Neuronal stem cell (in vitro differentiated cells): ENCODE measurements around the gene AVEN.

Experiments used
- DNase-seq: peaks from one replicate; pipeline ENCODE4 v3.0.0-alpha.2; 2013; ENCODE audit warnings: low spot score
- H2AFZ ChIP-seq: one replicate; pipeline ENCODE4 v1.6.1; 2013; ENCODE audit warnings: mild to moderate bottlenecking, low read length, inconsistent platforms
- H2AK5ac ChIP-seq: 2 replicates; pipeline ENCODE4 v1.6.1; 2013; ENCODE audit warnings: low read depth, mild to moderate bottlenecking, inconsistent platforms, low read length, moderate library complexity, mixed read lengths
- H2BK120ac ChIP-seq: 2 replicates; pipeline ENCODE4 v1.6.1; 2013; ENCODE audit warnings: low read depth, mild to moderate bottlenecking, inconsistent platforms, low read length, moderate library complexity, mixed read lengths
- H2BK12ac ChIP-seq: one replicate; pipeline ENCODE4 v1.6.1; 2013; ENCODE audit warnings: low read length, inconsistent platforms
- H2BK15ac ChIP-seq: 2 replicates; pipeline ENCODE4 v1.6.1; 2013; ENCODE audit warnings: mild to moderate bottlenecking, low read length, inconsistent platforms, mixed read lengths
- H2BK5ac ChIP-seq: one replicate; pipeline ENCODE4 v1.6.1; 2013; ENCODE audit warnings: inconsistent platforms, mild to moderate bottlenecking, low read length, moderate library complexity
- H3K14ac ChIP-seq: one replicate; pipeline ENCODE4 v1.6.1; 2013; ENCODE audit warnings: low read length, inconsistent platforms
- H3K18ac ChIP-seq: 2 replicates; pipeline ENCODE4 v1.6.1; 2013; ENCODE audit warnings: low read length, inconsistent platforms
- H3K23ac ChIP-seq: 2 replicates; pipeline ENCODE4 v1.6.1; 2013; ENCODE audit warnings: low read depth, mild to moderate bottlenecking, mixed read lengths, low read length, inconsistent platforms; ENCODE audit not compliant: poor library complexity
- H3K27ac ChIP-seq: replicated peaks from 3 replicates; pipeline ENCODE4 v1.5.1; 2013; ENCODE audit warnings: low read length, inconsistent platforms
- H3K27me3 ChIP-seq, 3 experiments: 2 replicates each; pipeline ENCODE4 v1.6.1; 2013; ENCODE audit warnings: low read length in 3 of 3, mild to moderate bottlenecking in 2 of 3, inconsistent platforms in 1 of 3, low read depth in 1 of 3, mixed read lengths in 1 of 3, moderate library complexity in 1 of 3; ENCODE audit not compliant: control insufficient read depth in 3 of 3, insufficient read depth in 3 of 3
- H3K36me3 ChIP-seq, 2 donors: replicated peaks in 1 of 2; 2 replicates each; pipeline ENCODE4 v1.6.1; 2013; ENCODE audit warnings: low read length in 2 of 2; ENCODE audit not compliant: control insufficient read depth in 2 of 2, insufficient read depth in 2 of 2
- H3K4ac ChIP-seq: 2 replicates; pipeline ENCODE4 v1.6.1; 2013; ENCODE audit warnings: inconsistent platforms, mild to moderate bottlenecking, low read length, moderate library complexity
- H3K4me1 ChIP-seq, 2 donors: 1 replicate in 1 of 2; 2 replicates in 1 of 2; pipeline ENCODE4 v1.6.1; 2013; ENCODE audit warnings: low read length in 2 of 2, low read depth in 1 of 2; ENCODE audit not compliant: control insufficient read depth in 2 of 2, insufficient read depth in 1 of 2
- H3K4me2 ChIP-seq: one replicate; pipeline ENCODE4 v1.6.1; 2013; ENCODE audit warnings: mild to moderate bottlenecking, low read length, inconsistent platforms; ENCODE audit not compliant: insufficient read depth, poor library complexity, severe bottlenecking
- H3K4me3 ChIP-seq, 2 donors: 2 replicates each; pipeline ENCODE4 v1.5.1; 2013; ENCODE audit warnings: low read length in 2 of 2, mild to moderate bottlenecking in 2 of 2, inconsistent platforms in 1 of 2, moderate library complexity in 1 of 2
- H3K79me1 ChIP-seq: one replicate; pipeline ENCODE4 v1.6.1; 2013; ENCODE audit warnings: low read depth, mild to moderate bottlenecking, inconsistent platforms, low read length, moderate library complexity
- H3K9ac ChIP-seq: one replicate; pipeline ENCODE4 v1.6.1; 2013; ENCODE audit warnings: mild to moderate bottlenecking, low read depth, low read length, inconsistent platforms; ENCODE audit not compliant: poor library complexity
- H3K9me3 ChIP-seq, 2 donors: replicated peaks in 1 of 2; 2 replicates each; pipeline versions ENCODE3 to v1.6.1; 2013; ENCODE audit warnings: low read length in 2 of 2, mild to moderate bottlenecking in 2 of 2, inconsistent platforms in 1 of 2, low read depth in 1 of 2, mixed read lengths in 1 of 2, moderate library complexity in 1 of 2; ENCODE audit not compliant: control insufficient read depth in 2 of 2, insufficient read depth in 1 of 2
- H4K8ac ChIP-seq: one replicate; pipeline ENCODE4 v1.6.1; 2013; ENCODE audit warnings: low read depth, mild to moderate bottlenecking, inconsistent platforms, low read length, moderate library complexity
- H4K91ac ChIP-seq: one replicate; pipeline ENCODE4 v1.6.1; 2013; ENCODE audit warnings: low read length, low read depth, mild to moderate bottlenecking, inconsistent platforms; ENCODE audit not compliant: poor library complexity
- WGBS, 2 donors: extraction: QIAGEN DNeasy Blood & Tissue Kit; methylation state at CpG; one replicate each; pipeline ENCODE4 v1.1.7; 2013; ENCODE audit warnings: missing lambda C conversion rate in 2 of 2, mixed read lengths in 1 of 2; ENCODE audit not compliant: insufficient read length in 2 of 2, insufficient replicate concordance in 1 of 2; ENCODE audit errors: extremely low coverage in 2 of 2; 5-methylcytosine and 5-hydroxymethylcytosine counted together

Gene AVEN

GRCh38 chr15:33831646-33832045 is 207.4 kb downstream of the AVEN start:
- H3K9ac ChIP-seq: no peak overlapping the region
- H2BK5ac ChIP-seq: no peak overlapping the region
- H2BK120ac ChIP-seq: no peak overlapping the region
- H3K27me3 ChIP-seq: no peaks in the 10 kb centered on the region
- no peak for DNase-seq
- H3K4me2 ChIP-seq: no peak overlapping the region
- no peak overlapping the region for H4K8ac ChIP-seq
- no peak overlapping the region for H3K4me3 ChIP-seq
- no peak overlapping the region for H3K4ac ChIP-seq
- WGBS, 2 donors: no CpG with 5 or more reads among the region's 7 CpGs
- H2BK15ac ChIP-seq: no peak overlapping the region
- no peaks in the 10 kb centered on the region for H3K36me3 ChIP-seq
- H3K4me1 ChIP-seq: peaks cover 2 to 5% of the 10 kb centered on the region in 2 donors
- H2AK5ac ChIP-seq: no peak overlapping the region
- H2BK12ac ChIP-seq: no peak overlapping the region
- H3K79me1 ChIP-seq: no peaks in the 10 kb centered on the region
- H3K14ac ChIP-seq: no peak overlapping the region
- H3K27ac ChIP-seq: no peak overlapping the region
- no peak overlapping the region for H4K91ac ChIP-seq
- no peak overlapping the region for H2AFZ ChIP-seq
- no peaks in the 10 kb centered on the region for H3K9me3 ChIP-seq
- H3K23ac ChIP-seq: no peak overlapping the region
- no peak overlapping the region for H3K18ac ChIP-seq

- no peak overlapping the region for H3K4me3 ChIP-seq
- H3K14ac ChIP-seq: no peak overlapping the region
- no peaks in the 10 kb centered on the region for H3K36me3 ChIP-seq
- no peak overlapping the region for H2BK15ac ChIP-seq
- H3K4ac ChIP-seq: no peak overlapping the region
- H3K18ac ChIP-seq: no peak overlapping the region
- H3K4me2 ChIP-seq: no peak overlapping the region
- no peak overlapping the region for H4K91ac ChIP-seq
- no peak overlapping the region for H3K27ac ChIP-seq
- no peak overlapping the region for H2AK5ac ChIP-seq
- no peak overlapping the region for H2AFZ ChIP-seq
- H3K27me3 ChIP-seq: no peaks in the 10 kb centered on the region
- H2BK120ac ChIP-seq: no peak overlapping the region
- no CpG with 5 or more reads among the region's 4 CpGs for WGBS, 2 donors
- no peak overlapping the region for H2BK5ac ChIP-seq
- H2BK12ac ChIP-seq: no peak overlapping the region
- H3K79me1 ChIP-seq: no peaks in the 10 kb centered on the region
- H3K9ac ChIP-seq: no peak overlapping the region
- no peak overlapping the region for H4K8ac ChIP-seq
- H3K4me1 ChIP-seq: peaks cover 2 to 5% of the 10 kb centered on the region in 2 donors
- no peaks in the 10 kb centered on the region for H3K9me3 ChIP-seq
- no peak for DNase-seq
- no peak overlapping the region for H3K23ac ChIP-seq
These were observed 208.7 kb downstream of the AVEN start for GRCh38 chr15:33830351-33830750.

DNA sequence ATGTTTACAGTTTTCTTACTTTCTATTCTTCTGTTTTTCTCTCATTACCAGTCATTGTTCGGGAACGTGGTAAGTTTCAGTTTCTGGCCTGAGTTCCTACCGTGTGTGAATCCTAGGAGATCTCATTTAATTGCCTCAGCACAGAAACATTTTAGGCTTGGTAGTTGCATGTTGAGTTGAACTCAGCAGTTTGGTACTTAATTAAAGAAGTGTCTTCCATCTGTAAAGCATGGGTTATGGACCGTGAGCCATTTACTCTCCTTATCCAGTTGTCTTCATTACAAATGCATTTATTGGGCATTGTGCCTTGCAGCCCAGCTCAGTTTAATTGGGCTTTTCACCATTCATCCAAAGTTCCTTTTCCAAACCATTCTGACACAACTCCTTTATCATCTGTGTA is 212.8 kb downstream of the AVEN start:
- no peaks in the 10 kb centered on the region for H3K27me3 ChIP-seq
- no peak overlapping the region for H2AK5ac ChIP-seq
- H2BK120ac ChIP-seq: no peak overlapping the region
- DNase-seq: no peak
- H3K4me2 ChIP-seq: no peak overlapping the region
- no peak overlapping the region for H3K23ac ChIP-seq
- H4K91ac ChIP-seq: no peak overlapping the region
- no peak overlapping the region for H4K8ac ChIP-seq
- H3K4me1 ChIP-seq: no peaks in the 10 kb centered on the region
- H3K79me1 ChIP-seq: no peaks in the 10 kb centered on the region
- no peaks in the 10 kb centered on the region for H3K36me3 ChIP-seq
- no peaks in the 10 kb centered on the region for H3K9me3 ChIP-seq
- no peak overlapping the region for H2AFZ ChIP-seq
- no peak overlapping the region for H3K4me3 ChIP-seq
- WGBS, 2 donors: no CpG with 5 or more reads among the region's 4 CpGs
- H3K18ac ChIP-seq: no peak overlapping the region
- H3K27ac ChIP-seq: no peak overlapping the region
- no peak overlapping the region for H2BK5ac ChIP-seq
- no peak overlapping the region for H3K14ac ChIP-seq
- H2BK15ac ChIP-seq: no peak overlapping the region
- no peak overlapping the region for H3K4ac ChIP-seq
- H2BK12ac ChIP-seq: no peak overlapping the region
- no peak overlapping the region for H3K9ac ChIP-seq

- Histone ChIP-seq H2AK5ac (no peak overlapping the region), H3K36me3 (no peaks in the 10 kb centered on the region), H2BK120ac (no peak overlapping the region), H4K8ac (no peak overlapping the region), H2AFZ (no peak overlapping the region), H3K9ac (no peak overlapping the region), H3K4me2 (no peak overlapping the region), H3K14ac (no peak overlapping the region), H3K9me3 (no peaks in the 10 kb centered on the region), H3K27me3 (no peaks in the 10 kb centered on the region), H4K91ac (no peak overlapping the region), H3K18ac (no peak overlapping the region), H3K4ac (no peak overlapping the region), H3K79me1 (no peaks in the 10 kb centered on the region), H3K27ac (no peak overlapping the region), H2BK12ac (no peak overlapping the region), H2BK5ac (no peak overlapping the region), H3K4me1 (no peaks in the 10 kb centered on the region), H3K4me3 (no peak overlapping the region), H3K23ac (no peak overlapping the region), H2BK15ac (no peak overlapping the region)
- no peak for DNase-seq
- no CpG with 5 or more reads among the region's 8 CpGs for WGBS, 2 donors
These were observed 213.6 kb downstream of the AVEN start for GRCh38 chr15:33825453-33825852.
